Suprapubic skin (tissue), 4 donors: ENCODE measurements around the gene DNAH12. TPM values are rescaled to one million over a fixed set of nuclear protein-coding genes. Genes with fewer than 3 reads are reported as not detected.
"Not testable (repeated sequence)": the region's sequence is repeated elsewhere in the genome, so short reads cannot be mapped to it uniquely, and the experiment has no call there.

Experiments
- DNase-seq, 2 donors: peaks; one replicate each; pipeline ENCODE4 v3.0.0-alpha.2; 2019; ENCODE audit warnings: low spot score in 2 of 2
- H3K27ac ChIP-seq: fragments of 200-600 bp; sonication (generic); one replicate; pipeline ENCODE4 v1.5.1; 2019
- H3K27me3 ChIP-seq: fragments of 200-600 bp; sonication (generic); one replicate; pipeline ENCODE4 v1.5.1; 2019
- H3K36me3 ChIP-seq: fragments of 200-600 bp; sonication (generic); one replicate; pipeline ENCODE4 v1.5.1; 2019
- H3K4me1 ChIP-seq: fragments of 200-600 bp; sonication (generic); one replicate; pipeline ENCODE4 v1.5.1; 2019
- H3K4me3 ChIP-seq: fragments of 200-600 bp; sonication (generic); one replicate; pipeline ENCODE4 v1.5.1; 2019; ENCODE audit warnings: mild to moderate bottlenecking
- H3K9me3 ChIP-seq: fragments of 200-600 bp; sonication (generic); one replicate; pipeline ENCODE4 v1.5.1; 2019
- CTCF ChIP-seq, 2 donors: fragments of 200-600 bp in 1 of 2; fragments of 450-650 bp in 1 of 2; sonication (generic) in 1 of 2; IDR thresholded peaks; one replicate each; pipeline ENCODE4 v1.5.1; 2016 to 2019; ENCODE audit warnings: antibody characterized with exemption in 2 of 2, mild to moderate bottlenecking in 1 of 2, moderate library complexity in 1 of 2
- EP300 ChIP-seq: sonication (generic); formaldehyde crosslinking; IDR thresholded peaks from one replicate; pipeline ENCODE4 v1.6.1; 2017; ENCODE audit warnings: antibody characterized with exemption
- POLR2A ChIP-seq, 2 donors: fragments of 450-650 bp; IDR thresholded peaks; one replicate each; pipeline ENCODE4 v1.6.1; 2017; ENCODE audit warnings: antibody characterized with exemption in 2 of 2, mild to moderate bottlenecking in 2 of 2, moderate library complexity in 2 of 2
- POLR2AphosphoS5 ChIP-seq, 3 donors: sonication (generic); formaldehyde crosslinking; IDR thresholded peaks; one replicate each; pipeline ENCODE4 v1.6.1; 2017; ENCODE audit warnings: antibody characterized with exemption in 3 of 3
- WGBS: methylation state at CpG from one replicate; pipeline ENCODE4 v1.1.5; 2018; 5-methylcytosine and 5-hydroxymethylcytosine counted together
- total RNA-seq, 4 donors: library from RNA; depleted of rRNA; stranded (reverse); fragments of >200 nt; gene quantifications; one replicate each; pipeline ENCODE4 v1.1.0, GENCODE V29; 2016

DNAH12 gene
- total RNA-seq, 4 donors from 2014 or later = 0.73 TPM; not detected in 3

GRCh38 chr3:57354768-57355167 is 189.4 kb downstream of the DNAH12 start:
- no peaks in the 10 kb centered on the region for H3K27me3 ChIP-seq
- H3K9me3 ChIP-seq = no peaks in the 10 kb centered on the region
- H3K36me3 ChIP-seq = no peaks in the 10 kb centered on the region
- no peak for TF ChIP-seq CTCF (IDR thresholded peaks at IDR 0.05)
- no peak for TF ChIP-seq POLR2A (IDR thresholded peaks at IDR 0.05)
- no peak for TF ChIP-seq POLR2AphosphoS5 (IDR thresholded peaks at IDR 0.05)
- no peak for TF ChIP-seq EP300
- no peak for DNase-seq
- H3K4me3 ChIP-seq = no peak overlapping the region
- no peaks in the 10 kb centered on the region for H3K4me1 ChIP-seq
- 73% methylated on average over 1 of the region's 1 CpG for WGBS
- no peak overlapping the region for H3K27ac ChIP-seq

- Histone ChIP-seq H3K4me3 (no peak overlapping the region), H3K4me1 (no peaks in the 10 kb centered on the region), H3K36me3 (no peaks in the 10 kb centered on the region), H3K9me3 (no peaks in the 10 kb centered on the region), H3K27me3 (no peaks in the 10 kb centered on the region), H3K27ac (no peak overlapping the region)
- 54% methylated on average over 1 of the region's 1 CpG for WGBS
- no peak for TF ChIP-seq EP300
- no peak for TF ChIP-seq CTCF (IDR thresholded peaks at IDR 0.05)
- TF ChIP-seq POLR2A (IDR thresholded peaks at IDR 0.05) = no peak
- no peak for TF ChIP-seq POLR2AphosphoS5 (IDR thresholded peaks at IDR 0.05)
- no peak for DNase-seq
Observed at GRCh38 chr3:57350271-57350670, 193.9 kb downstream of the DNAH12 start.

- 70% methylated on average over 7 of the region's 7 CpGs for whole genome bisulfite sequencing
- not testable (repeated sequence) for H3K36me3 ChIP-seq, DNase-seq, H3K27ac ChIP-seq, H3K9me3 ChIP-seq, H3K27me3 ChIP-seq, H3K4me3 ChIP-seq, H3K4me1 ChIP-seq
Observed at GRCh38 chr3:57339071-57339642, 205.0 kb downstream of the DNAH12 start.

GRCh38 chr3:57338272-57339070 is 205.7 kb downstream of the DNAH12 start:
- WGBS = 96% methylated on average over 21 of the region's 40 CpGs
- not testable (repeated sequence) for H3K27ac ChIP-seq, H3K4me1 ChIP-seq, H3K36me3 ChIP-seq, H3K9me3 ChIP-seq, H3K4me3 ChIP-seq, H3K27me3 ChIP-seq, DNase-seq

GRCh38 chr3:57335283-57335938 is 208.7 kb downstream of the DNAH12 start:
- no peak for TF ChIP-seq POLR2A (IDR thresholded peaks at IDR 0.05)
- Histone ChIP-seq H3K27ac (no peak overlapping the region), H3K36me3 (no peaks in the 10 kb centered on the region), H3K4me3 (no peak overlapping the region), H3K27me3 (no peaks in the 10 kb centered on the region), H3K9me3 (no peaks in the 10 kb centered on the region), H3K4me1 (no peaks in the 10 kb centered on the region)
- no peak for DNase-seq
- 87% methylated on average over 5 of the region's 5 CpGs for WGBS

- 78% methylated on average over 3 of the region's 3 CpGs for WGBS
Observed at GRCh38 chr3:57331078-57331610, 213.0 kb downstream of the DNAH12 start.

GRCh38 chr3:57326498-57326897 is 217.6 kb downstream of the DNAH12 start:
- H3K9me3 ChIP-seq, H3K4me1 ChIP-seq, H3K27ac ChIP-seq, H3K4me3 ChIP-seq, H3K36me3 ChIP-seq, H3K27me3 ChIP-seq, DNase-seq: not testable (repeated sequence)
- WGBS = 86% methylated on average over 1 of the region's 1 CpG

More at GRCh38 chr3:57331078-57331610, 213.0 kb downstream of the DNAH12 start:
- DNase-seq = no peak
- H3K27me3 ChIP-seq = no peaks in the 10 kb centered on the region
- no peaks in the 10 kb centered on the region for H3K36me3 ChIP-seq
- H3K4me3 ChIP-seq = no peak overlapping the region
- TF ChIP-seq EP300 (no peak), POLR2A (IDR thresholded peaks at IDR 0.05) (no peak), POLR2AphosphoS5 (IDR thresholded peaks at IDR 0.05) (no peak), CTCF (IDR thresholded peaks at IDR 0.05) (no peak)
- H3K4me1 ChIP-seq = no peaks in the 10 kb centered on the region
- no peaks in the 10 kb centered on the region for H3K9me3 ChIP-seq
- no peak overlapping the region for H3K27ac ChIP-seq
